ENCODE data around the gene EXOC1.

The EXOC1 gene

GRCh38 chr4:55921093-55921492, 67.6 kb downstream of the EXOC1 start:
- Mint-ChIP-seq H3K9me3 (peaks cover 4% of the 10 kb centered on the region), H3K4me1 (peaks cover under 1% of the 10 kb centered on the region), H3K27me3 (ENCODE audit: low read depth) (no peaks in the 10 kb centered on the region), H3K36me3 (ENCODE audit: low read depth) (no peaks in the 10 kb centered on the region), H3K4me3 (no peak overlapping the region), H3K27ac (no peak overlapping the region)
- no peak for TF ChIP-seq CTCF (IDR thresholded peaks at IDR 0.05; ENCODE audit: unreplicated experiment in 3 of 3)

- Mint-ChIP-seq H3K9me3 (no peaks in the 10 kb centered on the region), H3K27ac (no peak overlapping the region), H3K4me1 (peaks cover 17% of the 10 kb centered on the region), H3K4me3 (no peak overlapping the region), H3K36me3 (ENCODE audit: low read depth) (no peaks in the 10 kb centered on the region), H3K27me3 (ENCODE audit: low read depth) (no peaks in the 10 kb centered on the region)
- TF ChIP-seq CTCF (IDR thresholded peaks at IDR 0.05; ENCODE audit: unreplicated experiment in 3 of 3): no peak
These were observed 71.8 kb downstream of the EXOC1 start for GRCh38 chr4:55925241-55925640.

GRCh38 chr4:55926610-55927009, 73.2 kb downstream of the EXOC1 start:
- Mint-ChIP-seq H3K4me3 (no peak overlapping the region), H3K27me3 (ENCODE audit: low read depth) (no peaks in the 10 kb centered on the region), H3K9me3 (no peaks in the 10 kb centered on the region), H3K36me3 (ENCODE audit: low read depth) (no peaks in the 10 kb centered on the region), H3K4me1 (peaks cover 25% of the 10 kb centered on the region), H3K27ac (peak overlapping the region; percentile 73 to 84 (median 83))
- TF ChIP-seq CTCF (IDR thresholded peaks at IDR 0.05; ENCODE audit: unreplicated experiment in 3 of 3): no peak

- Mint-ChIP-seq H3K9me3 (no peaks in the 10 kb centered on the region), H3K4me3 (no peak overlapping the region), H3K27ac (peak overlapping the region; percentile 37 to 78 (median 73))
These were observed 74.5 kb downstream of the EXOC1 start for GRCh38 chr4:55927803-55928437.

GRCh38 chr4:55928846-55929245, 75.4 kb downstream of the EXOC1 start:
- no peaks in the 10 kb centered on the region for H3K36me3 Mint-ChIP-seq (ENCODE audit: low read depth)
- no peak overlapping the region for H3K4me3 Mint-ChIP-seq
- no peak overlapping the region for H3K27ac Mint-ChIP-seq
- no peaks in the 10 kb centered on the region for H3K9me3 Mint-ChIP-seq
- H3K4me1 Mint-ChIP-seq: peaks cover 26% of the 10 kb centered on the region
- no peak for TF ChIP-seq CTCF (IDR thresholded peaks at IDR 0.05; ENCODE audit: unreplicated experiment in 3 of 3)
- H3K27me3 Mint-ChIP-seq (ENCODE audit: low read depth): no peaks in the 10 kb centered on the region

More at GRCh38 chr4:55927803-55928437, 74.5 kb downstream of the EXOC1 start:
- Mint-ChIP-seq H3K27me3 (ENCODE audit: low read depth) (no peaks in the 10 kb centered on the region), H3K4me1 (peaks cover 26% of the 10 kb centered on the region), H3K36me3 (ENCODE audit: low read depth) (no peaks in the 10 kb centered on the region)
- no peak for TF ChIP-seq CTCF (IDR thresholded peaks at IDR 0.05; ENCODE audit: unreplicated experiment in 3 of 3)

- peaks cover 26% of the 10 kb centered on the region for H3K4me1 Mint-ChIP-seq
- no peak overlapping the region for H3K4me3 Mint-ChIP-seq
- peaks cover 3% of the 10 kb centered on the region for H3K9me3 Mint-ChIP-seq
- H3K36me3 Mint-ChIP-seq (ENCODE audit: low read depth): no peaks in the 10 kb centered on the region
- no peak overlapping the region for H3K27ac Mint-ChIP-seq
- no peak for TF ChIP-seq CTCF (IDR thresholded peaks at IDR 0.05; ENCODE audit: unreplicated experiment in 3 of 3)
- H3K27me3 Mint-ChIP-seq (ENCODE audit: low read depth): no peaks in the 10 kb centered on the region
These were observed 77.6 kb downstream of the EXOC1 start for GRCh38 chr4:55931043-55931442.
